IPS DF 19.7 (cell line): ENCODE results near the gene RASSF6.
A peak's percentile ranks its signal among the peaks of the same experiment; 100 is the strongest.
"Not testable (repeated sequence)": the region's sequence is repeated elsewhere in the genome, so short reads cannot be mapped to it uniquely, and the experiment has no call there.

Experiments
- DNase-seq: peaks from one replicate; pipeline ENCODE4 v3.0.0-alpha.2; 2013; ENCODE audit warnings: low read depth, low spot score

Gene RASSF6

GRCh38 chr4:73612032-73612431, 8.2 kb downstream of the RASSF6 start:
- DNase-seq = no peak

- no peak for DNase-seq
These were observed 10.5 kb downstream of the RASSF6 start for GRCh38 chr4:73609706-73610105.

GRCh38 chr4:73608689-73609594, 11.3 kb downstream of the RASSF6 start:
- DNase-seq = no peak

GRCh38 chr4:73607375-73608033, 12.7 kb downstream of the RASSF6 start:
- DNase-seq = no peak

GRCh38 chr4:73606465-73606974, 13.7 kb downstream of the RASSF6 start:
- no peak for DNase-seq

GRCh38 chr4:73603854-73604584, 16.2 kb downstream of the RASSF6 start:
- no peak for DNase-seq

- no peak for DNase-seq
These were observed 16.9 kb downstream of the RASSF6 start for GRCh38 chr4:73603271-73603710.

GRCh38 chr4:73600954-73601353, 19.3 kb downstream of the RASSF6 start:
- no peak for DNase-seq

GRCh38 chr4:73599182-73599581, 21.1 kb downstream of the RASSF6 start:
- DNase-seq = peak; percentile 56

GRCh38 chr4:73597594-73597993, 22.6 kb downstream of the RASSF6 start:
- DNase-seq = no peak

- DNase-seq = not testable (repeated sequence)
These were observed 23.1 kb downstream of the RASSF6 start for GRCh38 chr4:73597183-73597582.

GRCh38 chr4:73596001-73596400, 24.2 kb downstream of the RASSF6 start:
- DNase-seq = no peak

- DNase-seq = no peak
These were observed 26.5 kb downstream of the RASSF6 start for GRCh38 chr4:73593631-73594241.

GRCh38 chr4:73589887-73590801, 30.1 kb downstream of the RASSF6 start:
- DNase-seq = no peak

- DNase-seq = no peak
These were observed 30.9 kb downstream of the RASSF6 start for GRCh38 chr4:73589261-73589847.

GRCh38 chr4:73588613-73589012, 31.6 kb downstream of the RASSF6 start:
- DNase-seq = no peak

GRCh38 chr4:73586666-73587065, 33.6 kb downstream of the RASSF6 start:
- DNase-seq = no peak

- DNase-seq = no peak
These were observed 34.2 kb downstream of the RASSF6 start for GRCh38 chr4:73586040-73586439.

GRCh38 chr4:73585345-73585744, 34.9 kb downstream of the RASSF6 start:
- no peak for DNase-seq

GRCh38 chr4:73583666-73584065, 36.6 kb downstream of the RASSF6 start:
- peak; percentile 20 for DNase-seq
